ENCODE data around the gene RPL39L. TPM values are rescaled to one million over a fixed set of nuclear protein-coding genes. Genes with fewer than 3 reads are reported as not detected.

RPL39L gene
- total and polyA plus RNA-seq, 2 of the 13 experiments (the other 11 are each of a cell fraction or from before 2014, with no cell fraction given), result not detected

- FAIRE-seq, result no peak
- intact Hi-C loops (cut with micrococcal nuclease; ENCODE audit: unreplicated experiment), result no loop called here
Measured at GRCh38 chr3:187077537-187077936, 61.8 kb downstream of the RPL39L start.

More at GRCh38 chr3:187077537-187077936, 61.8 kb downstream of the RPL39L start:
- ChIA-PET POLR2A (no interaction called here), CTCF (ENCODE audit: low intra/inter-chr PET ratio, low total read pairs) (no interaction called here)
- H3K4me3 ChIP-seq (replicated peaks in 1 of 3; ENCODE audit: insufficient read depth in 1 of 3, low read depth in 2 of 3, low read length in 3 of 3), result no peak overlapping the region
- DNase-seq (ENCODE audit: low spot score) (no peak), ATAC-seq (no peak)
- no peaks in the 10 kb centered on the region for H3K79me2 ChIP-seq (ENCODE audit: insufficient read depth, low read length)
- no peaks in the 10 kb centered on the region for H3K9me3 ChIP-seq (ENCODE audit: low read length)
- no peak overlapping the region for H3K4me2 ChIP-seq (ENCODE audit: low read depth, low read length)
- TF ChIP-seq ZNF253 (CRISPR knock-in tag; IDR thresholded peaks at IDR 0.05; ENCODE audit: borderline replicate concordance), result no peak
- TF ChIP-seq ZNF281 (CRISPR knock-in tag; IDR thresholded peaks at IDR 0.05; ENCODE audit: borderline replicate concordance), result no peak
- peak; percentile 3 for TF ChIP-seq RBM22 (optimal IDR thresholded peaks at IDR 0.05; ENCODE audit: low read length)
- no peak for TF ChIP-seq IKZF1 (IDR thresholded peaks at IDR 0.05)
- no peak for TF ChIP-seq FOXC1 (CRISPR knock-in tag; IDR thresholded peaks at IDR 0.05; ENCODE audit: borderline replicate concordance)
- TF ChIP-seq ZNF383 (CRISPR knock-in tag; IDR thresholded peaks at IDR 0.05; ENCODE audit: borderline replicate concordance), result no peak
- no peak for TF ChIP-seq SMAD1 (CRISPR knock-in tag; IDR thresholded peaks at IDR 0.05; ENCODE audit: borderline replicate concordance, low read depth)
- TF ChIP-seq DR1 (CRISPR knock-in tag; IDR thresholded peaks at IDR 0.05), result no peak
- TF ChIP-seq ZNF781 (CRISPR knock-in tag; IDR thresholded peaks at IDR 0.05; ENCODE audit: borderline replicate concordance, not compliant biosample characterization), result no peak
- no peak for TF ChIP-seq CBX1 (IDR thresholded peaks at IDR 0.05; ENCODE audit: low read depth)
- TF ChIP-seq FOXP1 (IDR thresholded peaks at IDR 0.05), result no peak
- no peak for TF ChIP-seq FOXP1 (CRISPR knock-in tag; IDR thresholded peaks at IDR 0.05)
- 0 out of 2 replicates have a peak, but pooled peaks have one; percentile 22 for TF ChIP-seq ZKSCAN1 (IDR thresholded peaks at IDR 0.05; ENCODE audit: low read length)
- TF ChIP-seq POLR2AphosphoS5 (IDR thresholded peaks at IDR 0.05; ENCODE audit: low read depth, low read length), result 0 out of 2 replicates have a peak, but pooled peaks have one; percentile 6
- TF ChIP-seq BATF2 (CRISPR knock-in tag; IDR thresholded peaks at IDR 0.05), result no peak
- no peak for TF ChIP-seq POLR2G (IDR thresholded peaks at IDR 0.05; ENCODE audit: low read depth, low read length)
- no peak for TF ChIP-seq FOXA3 (CRISPR knock-in tag; IDR thresholded peaks at IDR 0.05)
- BruUV-seq (replicated peaks), result no TSS peak
- H3K4me1 ChIP-seq (ENCODE audit: insufficient read depth, low read length), result peaks cover 28% of the 10 kb centered on the region
- in situ Hi-C loops (cut with HindIII; ENCODE audit: extremely low pct_ligation_motif_present, low pct_unique_long_range_greater_than_20kb), result no loop called here
- no peak overlapping the region for H3K9ac ChIP-seq (ENCODE audit: insufficient read depth, low read depth, low read length)
- H3K27me3 ChIP-seq (ENCODE audit: control insufficient read depth in 1 of 2, insufficient read depth in 2 of 2, low read length in 2 of 2), result no peaks in the 10 kb centered on the region
- H3K27ac ChIP-seq (ENCODE audit: extremely low read length, insufficient read depth, low read length), result no peak overlapping the region
- peaks cover 34 to 54% of the 10 kb centered on the region in 2 experiments for H3K36me3 ChIP-seq (replicated peaks in 1 of 2; ENCODE audit: control insufficient read depth in 1 of 2, insufficient read depth in 2 of 2, low read length in 2 of 2)
- 100% methylated on average over 1 of the region's 5 CpGs for WGBS (ENCODE audit: low lambda C conversion rate)
- no peaks in the 10 kb centered on the region for H4K20me1 ChIP-seq (ENCODE audit: insufficient read depth, low read length)
- no peak overlapping the region for H2AFZ ChIP-seq (ENCODE audit: low read length)

Data from HepG2 (cell line).